ENCODE results near the gene SYCE3.

The SYCE3 gene

DNA sequence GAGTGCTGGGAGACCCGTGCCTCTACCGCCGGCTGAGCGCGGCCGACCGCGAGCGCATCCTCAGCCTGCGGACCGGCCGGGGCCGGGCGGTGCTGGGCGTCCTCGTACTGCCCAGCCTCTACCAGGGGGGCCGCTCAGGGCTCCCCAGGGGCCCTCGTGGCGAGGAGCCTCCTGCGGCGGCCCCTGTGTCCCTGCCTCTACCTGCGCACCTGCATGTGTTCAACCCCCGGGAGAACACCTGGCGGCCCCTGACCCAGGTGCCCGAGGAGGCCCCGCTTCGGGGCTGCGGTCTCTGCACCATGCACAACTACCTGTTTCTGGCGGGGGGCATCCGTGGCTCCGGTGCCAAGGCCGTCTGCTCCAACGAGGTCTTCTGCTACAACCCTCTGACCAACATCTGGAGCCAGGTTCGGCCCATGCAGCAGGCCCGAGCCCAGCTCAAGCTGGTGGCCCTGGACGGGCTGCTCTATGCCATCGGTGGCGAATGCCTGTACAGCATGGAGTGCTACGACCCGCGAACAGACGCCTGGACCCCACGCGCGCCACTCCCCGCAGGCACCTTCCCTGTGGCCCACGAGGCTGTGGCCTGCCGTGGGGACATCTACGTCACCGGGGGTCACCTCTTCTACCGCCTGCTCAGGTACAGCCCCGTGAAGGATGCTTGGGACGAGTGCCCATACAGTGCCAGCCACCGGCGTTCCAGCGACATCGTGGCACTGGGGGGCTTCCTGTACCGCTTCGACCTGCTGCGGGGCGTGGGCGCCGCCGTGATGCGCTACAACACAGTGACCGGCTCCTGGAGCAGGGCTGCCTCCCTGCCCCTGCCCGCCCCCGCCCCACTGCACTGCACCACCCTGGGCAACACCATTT is 13.6 kb downstream of the SYCE3 start:
- no peak overlapping the region for H3K4me3 ChIP-seq (ENCODE audit: low read length)
- no peak for DNase-seq (ENCODE audit: low read depth)
- TF ChIP-seq, protein P1, sequence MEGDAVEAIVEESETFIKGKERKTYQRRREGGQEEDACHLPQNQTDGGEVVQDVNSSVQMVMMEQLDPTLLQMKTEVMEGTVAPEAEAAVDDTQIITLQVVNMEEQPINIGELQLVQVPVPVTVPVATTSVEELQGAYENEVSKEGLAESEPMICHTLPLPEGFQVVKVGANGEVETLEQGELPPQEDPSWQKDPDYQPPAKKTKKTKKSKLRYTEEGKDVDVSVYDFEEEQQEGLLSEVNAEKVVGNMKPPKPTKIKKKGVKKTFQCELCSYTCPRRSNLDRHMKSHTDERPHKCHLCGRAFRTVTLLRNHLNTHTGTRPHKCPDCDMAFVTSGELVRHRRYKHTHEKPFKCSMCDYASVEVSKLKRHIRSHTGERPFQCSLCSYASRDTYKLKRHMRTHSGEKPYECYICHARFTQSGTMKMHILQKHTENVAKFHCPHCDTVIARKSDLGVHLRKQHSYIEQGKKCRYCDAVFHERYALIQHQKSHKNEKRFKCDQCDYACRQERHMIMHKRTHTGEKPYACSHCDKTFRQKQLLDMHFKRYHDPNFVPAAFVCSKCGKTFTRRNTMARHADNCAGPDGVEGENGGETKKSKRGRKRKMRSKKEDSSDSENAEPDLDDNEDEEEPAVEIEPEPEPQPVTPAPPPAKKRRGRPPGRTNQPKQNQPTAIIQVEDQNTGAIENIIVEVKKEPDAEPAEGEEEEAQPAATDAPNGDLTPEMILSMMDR (conservative IDR thresholded peaks at IDR 0.05; ENCODE audit: low read depth, low read length) = no peak

DNA sequence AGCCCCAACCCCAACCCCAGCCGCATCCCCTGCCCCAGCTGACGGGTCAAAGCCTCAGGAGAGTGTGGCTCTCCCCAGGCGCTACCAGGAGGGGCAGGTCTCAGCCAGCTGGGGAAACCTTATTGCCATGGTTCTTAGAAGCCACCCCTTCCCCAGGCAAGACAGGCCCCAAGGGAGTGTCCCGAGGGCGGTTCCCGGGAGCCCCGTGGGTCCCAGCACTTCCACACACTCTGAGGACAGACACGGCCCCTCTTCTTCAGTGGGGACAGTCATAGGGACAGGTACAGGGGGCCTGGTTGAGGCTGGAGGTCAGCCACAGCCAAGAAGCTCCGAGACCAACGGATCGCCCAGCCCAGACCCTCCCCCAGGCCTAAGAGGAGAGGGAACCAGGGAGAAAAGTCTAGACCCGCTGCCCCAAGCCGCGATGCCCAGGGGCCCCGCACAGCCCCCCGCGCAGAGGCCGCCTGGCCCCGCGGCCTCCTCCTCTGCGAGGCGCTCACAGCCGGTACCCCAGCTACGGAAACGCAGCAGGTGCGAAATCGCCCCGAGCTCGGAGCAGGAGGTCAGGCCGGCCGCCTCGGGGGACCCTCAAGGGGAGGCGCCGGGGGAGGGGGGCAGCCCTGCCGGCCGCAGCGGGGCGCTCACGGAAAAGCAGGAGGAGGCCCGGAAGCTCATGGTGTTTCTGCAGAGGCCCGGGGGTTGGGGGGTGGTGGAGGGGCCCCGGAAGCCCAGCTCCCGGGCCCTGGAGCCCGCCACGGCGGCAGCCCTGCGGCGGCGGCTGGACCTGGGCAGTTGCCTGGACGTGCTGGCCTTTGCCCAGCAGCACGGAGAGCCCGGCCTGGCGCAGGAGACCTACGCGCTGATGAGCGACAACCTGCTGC is 14.4 kb downstream of the SYCE3 start:
- TF ChIP-seq, protein P1 (conservative IDR thresholded peaks at IDR 0.05; ENCODE audit: low read depth, low read length) = no peak
- DNase-seq (ENCODE audit: low read depth) = no peak
- H3K4me3 ChIP-seq (ENCODE audit: low read length) = no peak overlapping the region

DNA sequence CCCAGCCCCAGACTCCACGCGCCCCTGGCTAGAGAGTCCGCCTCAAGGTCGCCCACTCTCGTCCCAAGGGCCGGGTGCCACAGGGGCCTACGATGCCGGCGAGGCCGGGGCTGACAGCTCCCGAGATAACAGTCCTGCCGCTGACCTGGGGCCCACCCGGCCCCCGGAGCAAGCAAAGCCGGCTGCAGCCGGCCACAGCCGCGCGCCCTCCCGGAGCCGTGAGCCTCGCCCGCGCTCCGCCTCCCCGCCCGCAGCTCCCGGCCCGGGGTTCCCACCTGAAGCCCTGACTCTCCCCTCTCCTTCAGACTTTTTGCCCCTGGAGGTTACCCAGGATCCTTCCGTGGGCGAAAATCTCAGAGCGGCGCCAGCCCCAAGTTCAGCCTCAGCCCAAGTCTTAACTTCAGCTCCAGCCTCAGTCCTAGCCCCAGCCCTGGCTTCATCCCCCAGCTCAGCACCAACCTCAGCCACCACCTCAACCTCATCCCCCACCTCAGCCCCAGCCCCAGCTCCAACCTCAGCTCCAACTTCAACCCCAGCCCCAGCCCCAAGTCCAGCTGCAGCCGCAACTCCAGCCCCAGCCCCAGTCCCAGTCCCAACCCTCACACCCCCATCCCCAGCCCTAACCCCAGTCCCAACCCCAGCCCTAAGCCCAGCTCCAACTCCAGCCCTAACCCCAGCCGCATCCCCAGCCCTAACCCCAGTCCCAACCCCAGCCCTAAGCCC is 15.3 kb downstream of the SYCE3 start:
- TF ChIP-seq, protein P1 (conservative IDR thresholded peaks at IDR 0.05; ENCODE audit: low read depth, low read length) = no peak
- DNase-seq (ENCODE audit: low read depth) = no peak
- H3K4me3 ChIP-seq (ENCODE audit: low read length) = no peak overlapping the region

DNA sequence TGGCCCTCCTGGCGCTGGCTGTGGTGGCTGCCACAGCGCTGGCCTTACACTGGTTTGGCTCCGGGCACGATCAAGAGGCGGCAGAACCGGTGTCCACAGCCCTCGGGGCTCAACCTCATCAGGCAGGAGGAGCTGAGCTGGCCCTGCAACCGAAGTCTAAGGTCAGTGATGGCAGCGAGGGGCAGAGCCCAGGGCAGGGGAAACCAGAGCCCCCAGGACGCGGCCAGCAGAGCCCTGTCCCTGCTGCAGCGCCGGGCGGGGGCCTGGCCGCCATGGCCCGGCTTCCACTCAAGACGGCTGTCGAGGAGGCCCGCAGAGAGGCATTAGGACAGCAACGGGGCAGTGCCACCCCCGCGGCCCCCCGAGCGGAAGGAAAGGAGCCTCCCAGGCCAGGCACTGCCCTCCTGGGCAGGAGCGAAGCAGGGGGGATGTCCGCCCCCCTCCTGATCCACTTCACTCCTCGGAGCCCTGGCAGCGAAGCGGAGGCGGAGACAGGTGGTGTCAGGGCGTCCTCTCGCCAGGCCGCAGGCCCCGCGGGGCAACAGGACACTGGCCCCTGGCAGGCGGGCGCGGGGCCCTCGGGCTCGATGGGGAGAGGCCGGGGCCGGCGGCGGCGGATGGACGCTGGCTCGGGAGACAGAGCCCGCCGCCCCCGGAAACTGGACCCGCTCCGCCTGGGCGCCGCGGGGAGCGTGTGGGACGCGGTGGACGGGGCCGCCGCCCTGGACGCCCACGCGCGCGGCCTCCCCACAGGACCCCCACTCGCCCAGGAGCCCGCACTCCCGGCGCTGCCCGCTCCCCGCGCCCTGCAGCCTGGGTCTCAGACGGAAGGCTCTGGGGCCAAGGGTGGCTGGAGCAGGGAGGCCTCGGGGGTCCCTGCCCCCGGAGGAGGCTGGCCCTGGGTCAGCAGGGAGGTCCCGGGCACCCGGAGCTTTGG is 16.1 kb downstream of the SYCE3 start:
- DNase-seq (ENCODE audit: low read depth) = no peak
- no peak overlapping the region for H3K4me3 ChIP-seq (ENCODE audit: low read length)
- TF ChIP-seq, protein P1 (conservative IDR thresholded peaks at IDR 0.05; ENCODE audit: low read depth, low read length) = no peak

DNA sequence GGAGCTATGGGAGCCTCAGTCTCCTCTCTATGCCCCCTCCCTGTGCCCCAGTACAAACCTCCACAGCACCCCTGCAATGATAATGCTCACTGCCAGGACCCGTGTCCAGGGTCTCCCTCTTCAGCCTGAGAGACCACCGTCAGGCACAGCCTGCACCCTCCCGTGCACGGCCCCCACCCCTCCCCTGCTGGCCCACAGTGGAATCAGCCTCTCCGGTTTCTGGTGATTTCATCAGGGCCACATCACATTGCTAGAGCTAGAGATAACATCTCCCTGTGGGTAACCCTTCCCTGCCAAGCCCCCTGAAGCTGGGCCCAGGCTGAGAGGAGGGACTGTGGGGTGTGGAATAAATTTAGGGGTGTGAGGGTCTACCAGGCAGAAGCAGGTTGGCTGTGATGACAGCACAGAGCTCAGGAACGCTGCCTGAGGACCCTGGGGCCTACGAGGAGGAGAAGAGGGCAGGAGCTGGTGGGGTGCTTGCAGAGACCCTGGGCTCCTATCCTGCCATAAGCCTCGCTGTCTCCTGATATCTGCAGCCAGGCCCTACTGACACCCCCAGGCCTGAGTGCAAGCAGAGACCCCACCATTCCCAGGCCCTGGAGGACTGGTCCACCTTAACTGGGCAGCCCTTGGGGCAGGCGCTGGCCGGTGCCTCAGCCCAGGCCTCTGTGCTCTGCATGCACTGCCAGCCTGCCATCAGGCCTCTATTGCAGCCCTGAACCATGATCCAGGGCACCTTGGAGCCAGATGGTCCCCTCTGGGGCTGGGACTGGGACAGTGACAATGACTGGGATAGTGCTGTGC is 17.0 kb downstream of the SYCE3 start, which contains the start of gene KLHDC7B:
KLHDC7B (plus strand) TSS at position 378 of the 804 bp plus-strand sequence; CDS start at position 723, 345 bp downstream.
- TF ChIP-seq, protein P1 (conservative IDR thresholded peaks at IDR 0.05; ENCODE audit: low read depth, low read length) = no peak
- no peak within 1 kb of the TSS for H3K4me3 ChIP-seq (ENCODE audit: low read length)
- no peak for DNase-seq (ENCODE audit: low read depth)
